NT2/D1 (cell line): ENCODE data around the gene MTHFSD.
A peak's percentile ranks its signal among the peaks of the same experiment; 100 is the strongest.

ENCODE experiments used
- DNase-seq: peaks from one replicate; pipeline ENCODE4 v3.0.0-alpha.2; 2011; ENCODE audit warnings: low read depth, low spot score
- H3K27me3 ChIP-seq: 2 replicates; pipeline ENCODE4 v1.6.0; 2011; ENCODE audit warnings: mild to moderate bottlenecking; ENCODE audit not compliant: insufficient read length, insufficient read depth
- H3K36me3 ChIP-seq: 2 replicates; pipeline ENCODE4 v1.6.1; 2011; ENCODE audit warnings: mild to moderate bottlenecking, low read length, mixed read lengths; ENCODE audit not compliant: insufficient read depth, insufficient read length
- H3K4me1 ChIP-seq: 2 replicates; pipeline ENCODE4 v1.5.1; 2011; ENCODE audit not compliant: insufficient read depth, insufficient read length
- H3K4me3 ChIP-seq: 2 replicates; pipeline ENCODE4 v1.5.1; 2011; ENCODE audit warnings: low read depth; ENCODE audit not compliant: insufficient read length
- H3K9ac ChIP-seq: 2 replicates; pipeline ENCODE4 v1.6.0; 2011; ENCODE audit warnings: low read depth; ENCODE audit not compliant: insufficient read length
- H3K9me3 ChIP-seq: 2 replicates; pipeline ENCODE4 v1.5.1; 2011; ENCODE audit warnings: mild to moderate bottlenecking, low read length; ENCODE audit not compliant: insufficient read depth
- SUZ12 ChIP-seq: IDR thresholded peaks from 2 replicates; pipeline ENCODE4 v1.6.1; 2011; ENCODE audit not compliant: insufficient read length, insufficient read depth; ENCODE audit errors: extremely low read depth
- YY1 ChIP-seq: IDR thresholded peaks from 2 replicates; pipeline ENCODE4 v1.6.1; 2011; ENCODE audit not compliant: insufficient read length, insufficient read depth
- ZNF274 ChIP-seq: IDR thresholded peaks from 2 replicates; pipeline ENCODE4 v1.6.1; 2011; ENCODE audit warnings: mild to moderate bottlenecking, low read depth, low read length

Gene MTHFSD, protein sequence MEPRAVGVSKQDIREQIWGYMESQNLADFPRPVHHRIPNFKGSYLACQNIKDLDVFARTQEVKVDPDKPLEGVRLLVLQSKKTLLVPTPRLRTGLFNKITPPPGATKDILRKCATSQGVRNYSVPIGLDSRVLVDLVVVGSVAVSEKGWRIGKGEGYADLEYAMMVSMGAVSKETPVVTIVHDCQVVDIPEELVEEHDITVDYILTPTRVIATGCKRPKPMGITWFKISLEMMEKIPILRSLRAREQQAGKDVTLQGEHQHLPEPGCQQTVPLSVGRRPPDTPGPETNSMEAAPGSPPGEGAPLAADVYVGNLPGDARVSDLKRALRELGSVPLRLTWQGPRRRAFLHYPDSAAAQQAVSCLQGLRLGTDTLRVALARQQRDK

DNA sequence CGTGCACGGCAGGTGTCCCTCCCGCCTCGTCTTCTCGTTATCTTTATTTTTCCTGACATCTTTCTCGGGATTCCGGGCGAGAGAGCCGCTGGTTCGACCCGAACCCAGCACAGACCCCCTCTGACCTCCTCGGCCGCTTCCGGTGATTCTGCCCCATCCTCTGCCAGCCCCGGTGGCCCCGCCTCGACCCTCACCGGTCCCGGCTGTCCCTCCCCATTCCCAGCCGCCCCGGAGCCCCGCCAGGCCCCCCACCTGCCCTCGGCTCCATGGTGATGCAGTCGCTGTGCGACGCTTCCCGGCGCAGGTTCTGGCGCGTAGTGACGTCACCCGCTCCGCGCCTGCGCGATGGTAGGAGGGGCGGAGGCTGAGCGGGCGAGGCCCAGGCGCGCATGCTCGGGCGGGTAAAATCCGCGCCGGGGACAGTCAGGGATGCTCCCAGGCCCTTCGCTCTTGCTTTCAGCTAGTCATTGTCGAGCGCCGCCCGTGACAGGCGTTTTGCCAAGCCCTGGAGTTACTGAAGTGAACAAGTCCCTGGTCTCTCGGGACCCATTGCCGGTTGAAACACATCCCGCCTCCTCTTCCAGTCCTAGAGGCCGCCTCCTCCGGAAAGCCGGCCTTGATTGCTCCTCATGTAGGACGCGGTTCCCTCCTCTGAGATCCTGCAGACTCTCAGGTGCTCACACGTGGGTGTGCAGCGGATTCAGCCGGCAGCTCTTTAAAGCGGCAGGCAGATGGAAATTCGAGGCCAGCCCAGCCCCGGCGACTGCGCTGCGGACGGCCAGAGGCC lies at the start of gene MTHFSD:
Gene MTHFSD, minus strand, starts transcription at position 319 of the 787 bp plus-strand sequence. Its CDS starts 51 bp downstream, at position 268.
- Histone ChIP-seq H3K27me3 (no peaks in the 10 kb centered on the region), H3K4me3 (peak within 1 kb of the TSS; percentile 89), H3K9me3 (0 out of 2 replicates have a peak, but pooled peaks cover 5% of the 10 kb centered on the region), H3K9ac (peak within 1 kb of the TSS; percentile 97), H3K4me1 (peaks cover 3% of the 10 kb centered on the region), H3K36me3 (peaks cover 36% of the 10 kb centered on the region)
- TF ChIP-seq SUZ12 (no peak), ZNF274 (no peak), YY1 (no peak)
- peak; percentile 86 for DNase-seq

DNA sequence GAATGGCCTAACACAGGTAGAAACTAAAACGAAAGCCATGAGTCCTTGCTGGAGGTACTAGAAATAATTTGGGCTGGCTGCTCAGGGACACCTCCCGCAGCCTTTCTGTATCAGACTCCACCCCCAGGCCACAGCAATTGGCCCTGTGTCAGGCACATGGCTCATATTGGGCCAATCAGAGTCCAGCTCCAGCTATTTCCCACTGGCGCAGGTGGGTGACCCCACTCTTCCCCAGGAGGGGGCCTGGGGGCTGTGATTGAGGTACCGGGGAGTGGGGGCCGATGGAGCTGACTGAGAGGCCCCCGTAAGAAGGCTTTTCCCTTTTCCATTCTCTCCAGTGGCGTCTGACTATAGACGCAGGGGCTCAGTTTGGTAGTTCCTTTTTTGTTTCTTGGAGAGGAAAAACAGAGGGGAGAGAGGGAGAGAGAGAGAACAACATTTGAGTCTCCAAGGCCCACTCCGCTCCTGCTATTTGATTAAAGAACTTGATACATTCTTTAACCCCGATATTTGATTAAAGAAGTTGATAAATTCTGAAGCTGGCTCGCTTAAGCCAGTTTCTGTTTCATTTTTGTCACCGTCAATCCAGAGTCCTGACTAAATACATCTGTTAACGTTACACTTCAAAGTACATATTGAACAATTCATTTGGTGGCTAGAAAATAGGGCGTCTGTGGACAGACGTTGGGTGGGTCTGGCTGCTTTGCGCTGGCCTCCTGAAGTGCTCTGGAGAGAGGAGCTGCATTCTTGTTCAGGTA lies 49.6 kb upstream of the MTHFSD start:
- Histone ChIP-seq H3K9ac (no peak overlapping the region), H3K4me3 (no peak overlapping the region), H3K4me1 (no peaks in the 10 kb centered on the region), H3K9me3 (no peaks in the 10 kb centered on the region; the same call in 1 of the 2 replicates), H3K36me3 (no peaks in the 10 kb centered on the region), H3K27me3 (peaks cover 3% of the 10 kb centered on the region)
- TF ChIP-seq SUZ12 (no peak), YY1 (no peak), ZNF274 (no peak)
- no peak for DNase-seq

DNA sequence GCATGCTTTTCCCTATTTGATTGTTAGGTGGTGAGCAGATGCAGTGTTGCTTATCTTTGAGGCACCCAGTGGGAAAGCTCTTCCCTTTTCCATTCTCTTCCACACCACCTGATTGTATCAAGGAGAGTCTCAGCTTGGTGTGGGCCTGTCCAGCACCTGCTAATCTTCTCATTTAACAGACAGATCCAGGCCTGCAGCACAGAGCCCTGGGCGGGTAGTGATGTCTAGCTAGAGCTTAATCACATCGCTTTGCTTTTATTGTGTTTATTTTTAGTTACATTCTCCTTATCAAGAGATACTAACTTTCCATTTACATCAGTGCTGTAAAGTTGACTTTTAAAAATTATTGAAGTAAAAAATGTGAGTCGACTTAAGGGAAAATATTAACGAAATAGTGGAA lies 47.5 kb upstream of the MTHFSD start:
- H3K9ac ChIP-seq, result no peak overlapping the region
- no peaks in the 10 kb centered on the region for H3K4me1 ChIP-seq
- no peak overlapping the region for H3K4me3 ChIP-seq
- DNase-seq, result no peak
- peaks cover 7% of the 10 kb centered on the region; the same call in 1 of the 2 replicates for H3K9me3 ChIP-seq
- H3K27me3 ChIP-seq, result peaks cover 3% of the 10 kb centered on the region
- H3K36me3 ChIP-seq, result no peaks in the 10 kb centered on the region
- no peak for TF ChIP-seq ZNF274
- no peak for TF ChIP-seq SUZ12
- TF ChIP-seq YY1, result no peak

DNA sequence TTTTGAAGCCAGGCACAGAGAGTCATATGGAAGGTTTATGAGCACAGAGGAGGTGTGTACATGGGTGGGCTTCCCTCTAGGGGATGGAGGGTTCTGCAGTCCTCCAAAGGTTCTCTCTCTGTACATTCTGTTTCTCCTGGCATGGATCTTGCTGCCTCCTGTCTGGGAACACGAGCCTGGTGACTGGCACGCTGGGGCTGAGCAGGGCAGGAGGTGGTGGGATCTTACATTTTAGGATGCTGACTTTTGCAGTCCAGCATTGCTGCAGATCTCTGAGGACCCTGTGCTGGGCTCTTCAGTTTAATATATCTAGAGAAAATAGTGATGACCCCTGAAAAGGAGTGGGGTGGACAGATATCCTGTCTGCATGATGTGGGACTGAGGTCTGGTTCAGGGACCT lies 46.3 kb upstream of the MTHFSD start:
- DNase-seq, result no peak
- Histone ChIP-seq H3K4me1 (no peaks in the 10 kb centered on the region), H3K9ac (no peak overlapping the region), H3K4me3 (no peak overlapping the region), H3K9me3 (peaks cover 7% of the 10 kb centered on the region; the same call in 1 of the 2 replicates), H3K27me3 (peaks cover 3% of the 10 kb centered on the region), H3K36me3 (no peaks in the 10 kb centered on the region)
- TF ChIP-seq SUZ12 (no peak), YY1 (no peak), ZNF274 (no peak)

DNA sequence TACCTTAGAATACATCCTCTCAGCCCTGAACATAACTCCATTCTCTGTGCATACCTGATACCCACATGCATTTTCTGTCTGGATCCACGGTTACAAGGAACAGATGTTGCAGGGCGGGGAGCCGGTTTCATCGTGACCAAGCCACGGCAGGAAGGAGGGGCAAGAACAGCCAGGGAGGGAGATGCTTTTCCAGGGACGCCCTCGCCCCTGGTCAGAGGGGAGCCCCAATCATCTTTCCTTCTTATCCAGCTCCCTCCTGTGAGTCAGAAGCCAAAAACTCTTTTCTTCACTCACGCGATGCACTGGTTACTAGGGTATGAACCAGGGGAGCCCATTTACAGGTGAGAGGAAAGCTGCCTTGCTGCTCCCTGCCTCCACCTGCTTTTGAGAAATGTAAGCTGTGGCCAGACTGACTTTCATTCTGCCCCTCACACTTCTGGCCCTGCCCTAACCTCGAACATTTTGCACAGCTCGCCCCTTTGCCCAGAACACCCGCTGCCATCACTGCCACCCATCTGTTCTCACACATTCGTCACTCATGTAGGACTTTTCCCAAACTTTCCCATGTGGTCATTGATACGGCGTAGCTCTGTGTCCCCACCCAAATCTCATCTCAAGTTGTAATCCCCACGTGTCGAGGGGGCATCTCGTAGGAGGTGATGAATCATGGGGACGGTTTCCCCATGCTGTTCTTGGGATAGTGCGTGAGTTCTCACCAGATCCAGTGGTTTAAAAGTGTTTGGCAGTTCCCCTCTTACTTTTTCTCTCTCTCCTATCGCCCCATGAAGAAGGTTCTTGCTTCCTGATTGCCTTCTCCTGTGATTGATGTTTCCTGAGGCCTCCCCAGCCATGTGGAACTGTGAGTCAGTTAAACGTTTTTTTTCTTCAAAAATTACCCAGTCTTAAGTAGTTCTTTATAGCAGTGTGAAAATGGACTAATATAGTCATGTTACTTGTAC lies 43.9 kb upstream of the MTHFSD start:
- no peak for TF ChIP-seq SUZ12
- no peak for TF ChIP-seq YY1
- no peak for TF ChIP-seq ZNF274
- Histone ChIP-seq H3K4me1 (peaks cover 4% of the 10 kb centered on the region), H3K9me3 (peaks cover 7% of the 10 kb centered on the region; the same call in 1 of the 2 replicates), H3K9ac (no peak overlapping the region), H3K36me3 (no peaks in the 10 kb centered on the region), H3K27me3 (peaks cover 1% of the 10 kb centered on the region), H3K4me3 (no peak overlapping the region)
- DNase-seq, result no peak
